IMR-90 (cell line): Measurements from ENCODE around the gene TAC4. TPM values are rescaled to one million over a fixed set of nuclear protein-coding genes. Genes with fewer than 3 reads are reported as not detected.
A peak's percentile ranks its signal among the peaks of the same experiment; 100 is the strongest.

Experiments
- ATAC-seq: fragments of 200-7000 bp; cut with Tn5 transposase; 2 replicates; pipeline ENCODE4 v1.9.1; 2020; ENCODE audit warnings: low read depth, mild to moderate bottlenecking, moderate library complexity
- BruUV-seq: library from RNA; stranded (reverse); fragments of 400-500 nt; replicated peaks from 2 replicates; lab custom pipeline; 2021; lab: Mats Ljungman, UMichigan
- CTCF ChIA-PET: fragments of 300-600 bp; formaldehyde crosslinking; extraction: SDS; loops from one replicate; lab custom pipeline; 2021; ENCODE audit warnings: antibody characterized with exemption; lab: Yijun Ruan, JAX
- POLR2A ChIA-PET: fragments of 300-600 bp; sonication (Branson Sonifier 250); formaldehyde crosslinking; loops from one replicate; lab custom pipeline; 2022; ENCODE audit warnings: antibody characterized with exemption; ENCODE audit not compliant: unreplicated experiment; lab: Charles Lee
- DNase-seq: peaks from one replicate; pipeline ENCODE4 v3.0.0; 2013
- H2AFZ ChIP-seq: replicated peaks from 2 replicates; pipeline ENCODE3; 2013; ENCODE audit warnings: low read length, mild to moderate bottlenecking; ENCODE audit not compliant: poor library complexity
- H2AK5ac ChIP-seq: 2 replicates; pipeline ENCODE4 v1.6.1; 2013; ENCODE audit warnings: low read depth, low read length, inconsistent platforms
- H2AK9ac ChIP-seq: replicated peaks from 2 replicates; pipeline ENCODE3; 2013; ENCODE audit warnings: mild to moderate bottlenecking, low read depth, low read length, moderate library complexity; ENCODE audit not compliant: poor library complexity
- H2BK120ac ChIP-seq: 2 replicates; pipeline ENCODE4 v1.6.1; 2013; ENCODE audit warnings: low read depth, low read length, inconsistent platforms
- H2BK15ac ChIP-seq: 3 replicates; pipeline ENCODE4 v1.6.1; 2013; ENCODE audit warnings: low read depth, low read length, inconsistent platforms
- H2BK20ac ChIP-seq: 2 replicates; pipeline ENCODE4 v1.6.1; 2013; ENCODE audit warnings: low read depth, mild to moderate bottlenecking, inconsistent platforms, low read length, moderate library complexity
- H2BK5ac ChIP-seq: 2 replicates; pipeline ENCODE4 v1.6.1; 2013; ENCODE audit warnings: mild to moderate bottlenecking, low read depth, low read length, inconsistent platforms; ENCODE audit not compliant: poor library complexity, severe bottlenecking
- H3K14ac ChIP-seq: replicated peaks from 2 replicates; pipeline ENCODE4 v1.6.1; 2013; ENCODE audit warnings: low read depth, low read length, inconsistent platforms
- H3K18ac ChIP-seq: 2 replicates; pipeline ENCODE4 v1.6.1; 2013; ENCODE audit warnings: low read depth, low read length, control low read depth
- H3K23ac ChIP-seq: 2 replicates; pipeline ENCODE4 v1.6.1; 2013; ENCODE audit warnings: low read depth, low read length, inconsistent platforms
- H3K27ac ChIP-seq: 2 replicates; pipeline ENCODE4 v1.5.1; 2013; ENCODE audit warnings: mild to moderate bottlenecking, control low read depth, low read length; ENCODE audit not compliant: insufficient read depth
- H3K27me3 ChIP-seq: 2 replicates; pipeline ENCODE4 v1.6.1; 2013; ENCODE audit warnings: low read length; ENCODE audit not compliant: control insufficient read depth, insufficient read depth
- H3K36me3 ChIP-seq: 2 replicates; pipeline ENCODE4 v1.6.1; 2013; ENCODE audit warnings: low read length, mixed read lengths; ENCODE audit not compliant: control insufficient read depth, insufficient read depth
- H3K4ac ChIP-seq: 2 replicates; pipeline ENCODE4 v1.6.1; 2013; ENCODE audit warnings: low read depth, low read length, inconsistent platforms
- H3K4me1 ChIP-seq: 2 replicates; pipeline ENCODE4 v1.6.1; 2013; ENCODE audit warnings: low read length, mixed read lengths; ENCODE audit not compliant: control insufficient read depth, insufficient read depth
- H3K4me2 ChIP-seq: 2 replicates; pipeline ENCODE4 v1.6.1; 2013; ENCODE audit warnings: low read depth, mild to moderate bottlenecking, control low read depth, low read length, moderate library complexity
- H3K4me3 ChIP-seq: 2 replicates; pipeline ENCODE4 v1.5.1; 2013; ENCODE audit warnings: low read depth, mild to moderate bottlenecking, control low read depth, low read length, moderate library complexity; ENCODE audit not compliant: insufficient read depth
- H3K56ac ChIP-seq: 2 replicates; pipeline ENCODE4 v1.6.1; 2013; ENCODE audit warnings: low read length, inconsistent platforms; ENCODE audit not compliant: insufficient read depth; ENCODE audit errors: extremely low read depth
- H3K79me1 ChIP-seq, 2 experiments: 2 replicates each; pipeline ENCODE4 v1.6.1; 2013; ENCODE audit warnings: low read length in 2 of 2, inconsistent platforms in 1 of 2, low read depth in 1 of 2
- H3K9ac ChIP-seq: 2 replicates; pipeline ENCODE4 v1.6.1; 2013; ENCODE audit warnings: low read depth, low read length, control low read depth
- H3K9me1 ChIP-seq: 2 replicates; pipeline ENCODE4 v1.6.1; 2013; ENCODE audit warnings: low read length, inconsistent platforms; ENCODE audit not compliant: insufficient read depth
- H3K9me3 ChIP-seq: 2 replicates; pipeline ENCODE4 v1.6.1; 2013; ENCODE audit warnings: low read length; ENCODE audit not compliant: control insufficient read depth, insufficient read depth
- H4K20me1 ChIP-seq: 2 replicates; pipeline ENCODE4 v1.6.1; 2013; ENCODE audit warnings: low read length, inconsistent platforms; ENCODE audit not compliant: insufficient read depth
- H4K5ac ChIP-seq: 2 replicates; pipeline ENCODE4 v1.6.1; 2013; ENCODE audit warnings: mild to moderate bottlenecking, low read depth, low read length, control low read depth
- H4K8ac ChIP-seq, 2 experiments: 2 replicates each; pipeline ENCODE4 v1.6.1; 2013; ENCODE audit warnings: low read depth in 2 of 2, low read length in 2 of 2, control low read depth in 1 of 2, inconsistent platforms in 1 of 2
- H4K91ac ChIP-seq: 2 replicates; pipeline ENCODE4 v1.6.1; 2013; ENCODE audit warnings: low read depth, low read length, inconsistent platforms; ENCODE audit not compliant: insufficient read depth
- BHLHE40 ChIP-seq: fragments of 150-350 bp; IDR thresholded peaks from 2 replicates; pipeline ENCODE4 v1.6.1; 2016; ENCODE audit warnings: mild to moderate bottlenecking, low read depth, low read length
- CEBPB ChIP-seq: IDR thresholded peaks from 2 replicates; pipeline ENCODE4 v1.6.1; 2012; ENCODE audit warnings: low read depth, low read length, improper control_type of control experiment
- CHD1 ChIP-seq: IDR thresholded peaks from 2 replicates; pipeline ENCODE4 v1.6.1; 2012; ENCODE audit warnings: low read depth, low read length, improper control_type of control experiment
- CTCF ChIP-seq: conservative IDR thresholded peaks from 2 replicates; pipeline ENCODE4 v1.5.1; 2012; ENCODE audit warnings: mild to moderate bottlenecking, low read depth, low read length, improper control_type of control experiment
- ELK1 ChIP-seq: fragments of 150-350 bp; IDR thresholded peaks from 2 replicates; pipeline ENCODE4 v1.6.1; 2016; ENCODE audit warnings: low read depth, mild to moderate bottlenecking, low read length, moderate library complexity, borderline replicate concordance
- FOS ChIP-seq: fragments of 150-350 bp; IDR thresholded peaks from 2 replicates; pipeline ENCODE4 v1.6.1; 2016; ENCODE audit warnings: low read depth, low read length
- MAFK ChIP-seq: IDR thresholded peaks from 2 replicates; pipeline ENCODE4 v1.6.1; 2012; ENCODE audit warnings: low read depth, low read length, improper control_type of control experiment
- MAZ ChIP-seq: IDR thresholded peaks from 2 replicates; pipeline ENCODE4 v1.6.1; 2012; ENCODE audit warnings: low read depth, mild to moderate bottlenecking, low read length, improper control_type of control experiment, moderate library complexity, borderline replicate concordance
- MXI1 ChIP-seq: IDR thresholded peaks from 2 replicates; pipeline ENCODE4 v1.6.1; 2012; ENCODE audit warnings: low read depth, mild to moderate bottlenecking, low read length, moderate library complexity, borderline replicate concordance
- NFE2L2 ChIP-seq: fragments of 150-350 bp; IDR thresholded peaks from 2 replicates; pipeline ENCODE4 v1.6.1; 2016; ENCODE audit warnings: low read depth, mild to moderate bottlenecking, low read length
- POLR2A ChIP-seq: IDR thresholded peaks from 2 replicates; pipeline ENCODE4 v1.6.1; 2012; ENCODE audit warnings: mild to moderate bottlenecking, low read depth, low read length
- RAD21 ChIP-seq: IDR thresholded peaks from 2 replicates; pipeline ENCODE4 v1.6.1; 2012; ENCODE audit warnings: low read length, improper control_type of control experiment
- RCOR1 ChIP-seq: IDR thresholded peaks from 2 replicates; pipeline ENCODE4 v1.6.1; 2012; ENCODE audit warnings: mild to moderate bottlenecking, low read length, improper control_type of control experiment; ENCODE audit not compliant: insufficient replicate concordance
- RFX5 ChIP-seq: IDR thresholded peaks from 2 replicates; pipeline ENCODE4 v1.8.0; 2012; ENCODE audit warnings: low read depth, mild to moderate bottlenecking, low read length, moderate library complexity
- SMC3 ChIP-seq: fragments of 150-350 bp; IDR thresholded peaks from 2 replicates; pipeline ENCODE4 v1.6.1; 2016; ENCODE audit warnings: low read depth, mild to moderate bottlenecking, antibody characterized with exemption, low read length, moderate library complexity
- USF2 ChIP-seq: fragments of 150-350 bp; IDR thresholded peaks from 2 replicates; pipeline ENCODE4 v1.6.1; 2017; ENCODE audit warnings: mild to moderate bottlenecking, antibody characterized with exemption, low read length, low read depth
- WGBS, 2 experiments: methylation state at CpG; one replicate each; pipeline versions ENCODE4 v1.1.5 to v1.1.7; 2013; ENCODE audit warnings: missing lambda C conversion rate in 2 of 2; ENCODE audit not compliant: insufficient read length in 1 of 2; ENCODE audit errors: extremely low coverage in 2 of 2; 5-methylcytosine and 5-hydroxymethylcytosine counted together
- dilution Hi-C: fragments of 300-500 bp; cut with HindIII; formaldehyde crosslinking; loops from one replicate; pipeline ENCODE4 v1.14.3; 2018; ENCODE audit warnings: low sequenced_read_pairs; ENCODE audit not compliant: unreplicated experiment
- in situ Hi-C: fragments of 300-500 bp; cut with MboI; formaldehyde crosslinking; loops from 3 replicates; pipeline ENCODE4 v1.14.3; 2019; ENCODE audit warnings: low sequenced_read_pairs, inconsistent platforms, mixed read lengths
- intact Hi-C: fragments of 100-400 bp; cut with micrococcal nuclease; formaldehyde crosslinking; loops from 2 replicates; pipeline ENCODE4 v1.10.0; 2022
- polyA plus RNA-seq, 3 experiments: library from polyadenylated mRNA; depleted of rRNA; stranded (reverse); fragments of >200 nt; gene quantifications; 2 replicates each; pipeline ENCODE4 v1.2.3, GENCODE V29; 2012; ENCODE audit warnings: low replicate concordance in 1 of 3
- total RNA-seq: library from RNA; depleted of rRNA; stranded (reverse); fragments of >200 nt; gene quantifications from 2 replicates; pipeline ENCODE4 v1.2.3, GENCODE V29; 2012

The TAC4 gene
- total and polyA plus RNA-seq, 2 of the 4 experiments (the other 2 are of a cell fraction): not detected

- H3K9me1 ChIP-seq: no peaks in the 10 kb centered on the region
- H2AK5ac ChIP-seq: no peak overlapping the region
- H3K4me1 ChIP-seq: no peaks in the 10 kb centered on the region
- dilution Hi-C loops: no loop called here
- TF ChIP-seq FOS (no peak), MAFK (no peak), NFE2L2 (no peak), RAD21 (no peak), CTCF (no peak), CHD1 (no peak), RFX5 (no peak), ELK1 (no peak), BHLHE40 (no peak), MAZ (no peak), POLR2A (no peak), SMC3 (no peak), MXI1 (no peak), RCOR1 (no peak), USF2 (no peak), CEBPB (no peak)
- H3K27ac ChIP-seq: no peak overlapping the region
- H4K5ac ChIP-seq: no peak overlapping the region
- no peak overlapping the region for H3K56ac ChIP-seq
- in situ Hi-C loops: loop anchor here (25.0 kb wide), 1 partner anchor 421 kb away; no protein-coding TSS in a partner anchor
- peaks cover 90% of the 10 kb centered on the region for H3K27me3 ChIP-seq
- H4K20me1 ChIP-seq: no peaks in the 10 kb centered on the region
- H3K9ac ChIP-seq: no peak overlapping the region
- H3K4me2 ChIP-seq: no peak overlapping the region
- H2BK120ac ChIP-seq: no peak overlapping the region
- H4K8ac ChIP-seq: no peak overlapping the region
- ChIA-PET POLR2A (no interaction called here), CTCF (no interaction called here)
- no peak overlapping the region for H2BK20ac ChIP-seq
- no peak overlapping the region for H3K14ac ChIP-seq
- H3K9me3 ChIP-seq: 0 out of 2 replicates have a peak, but pooled peaks cover 5% of the 10 kb centered on the region
- H3K4ac ChIP-seq: no peak overlapping the region
- no peak overlapping the region for H2AK9ac ChIP-seq
- no peaks in the 10 kb centered on the region for H3K79me1 ChIP-seq
- WGBS, 2 experiments: 44% methylated on average over 2 of the region's 5 CpGs; no CpG with 5 or more reads in 1 of the 2 experiments
- BruUV-seq: no TSS peak
- DNase-seq: no peak
- H3K4me3 ChIP-seq: no peak overlapping the region
- H3K23ac ChIP-seq: no peak overlapping the region
- peak overlapping the region; percentile 41 for H2AFZ ChIP-seq
- H4K91ac ChIP-seq: no peak overlapping the region
- H3K36me3 ChIP-seq: no peaks in the 10 kb centered on the region
- no peak overlapping the region for H2BK15ac ChIP-seq
- H2BK5ac ChIP-seq: no peak overlapping the region
- no peak for ATAC-seq
- intact Hi-C loops: no loop called here
- H3K18ac ChIP-seq: no peak overlapping the region
Measured at GRCh38 chr17:49891271-49891670, 43.4 kb upstream of the TAC4 start.
